ENCODE data around the gene TWSG1.

Gene TWSG1

GRCh38 chr18:9348766-9349165 is 14.2 kb downstream of the TWSG1 start:
- H3K27ac ChIP-seq, result no peak overlapping the region
- no peak for TF ChIP-seq CTCF (conservative IDR thresholded peaks at IDR 0.05)

- no peak overlapping the region for H3K27ac ChIP-seq
- no peak for TF ChIP-seq CTCF (conservative IDR thresholded peaks at IDR 0.05)
Measured at GRCh38 chr18:9353596-9353995, 19.0 kb downstream of the TWSG1 start.

- H3K27ac ChIP-seq, result no peak overlapping the region
- no peak for TF ChIP-seq CTCF (conservative IDR thresholded peaks at IDR 0.05)
Measured at GRCh38 chr18:9354256-9354655, 19.7 kb downstream of the TWSG1 start.

- H3K27ac ChIP-seq, result no peak overlapping the region
- no peak for TF ChIP-seq CTCF (conservative IDR thresholded peaks at IDR 0.05)
Measured at GRCh38 chr18:9356976-9357375, 22.4 kb downstream of the TWSG1 start.

- no peak overlapping the region for H3K27ac ChIP-seq
Measured at GRCh38 chr18:9359796-9360195, 25.2 kb downstream of the TWSG1 start.

GRCh38 chr18:9361191-9361590 is 26.6 kb downstream of the TWSG1 start:
- TF ChIP-seq CTCF (conservative IDR thresholded peaks at IDR 0.05), result no peak
- peak overlapping the region; percentile 32; the same call in 1 of the 2 replicates for H3K27ac ChIP-seq

More at GRCh38 chr18:9359796-9360195, 25.2 kb downstream of the TWSG1 start:
- TF ChIP-seq CTCF (conservative IDR thresholded peaks at IDR 0.05), result no peak

GRCh38 chr18:9362869-9363268 is 28.3 kb downstream of the TWSG1 start:
- no peak for TF ChIP-seq CTCF (conservative IDR thresholded peaks at IDR 0.05)
- no peak overlapping the region for H3K27ac ChIP-seq

All from VCaP (cell line).